Body of pancreas (tissue), 4 donors: ENCODE results near the gene GADD45A.

Experiments
- POLR2A ChIP-seq, 3 donors: fragments of 450-650 bp; IDR thresholded peaks; one replicate each; pipeline ENCODE4 v1.6.1; 2016; ENCODE audit warnings: antibody characterized with exemption in 3 of 3, mild to moderate bottlenecking in 2 of 3
- TF ChIP-seq, protein P1 (sequence below), 7 experiments: fragments of 450-650 bp in 4 of 7; fragments of 200-600 bp in 3 of 7; sonication (generic) in 3 of 7; IDR thresholded peaks; one replicate each; pipeline ENCODE4 v1.5.1; 2016 to 2019; ENCODE audit warnings: antibody characterized with exemption in 7 of 7

GRCh38 chr1:67646145-67647035 is 38.6 kb upstream of the GADD45A start:
- TF ChIP-seq, protein P1, sequence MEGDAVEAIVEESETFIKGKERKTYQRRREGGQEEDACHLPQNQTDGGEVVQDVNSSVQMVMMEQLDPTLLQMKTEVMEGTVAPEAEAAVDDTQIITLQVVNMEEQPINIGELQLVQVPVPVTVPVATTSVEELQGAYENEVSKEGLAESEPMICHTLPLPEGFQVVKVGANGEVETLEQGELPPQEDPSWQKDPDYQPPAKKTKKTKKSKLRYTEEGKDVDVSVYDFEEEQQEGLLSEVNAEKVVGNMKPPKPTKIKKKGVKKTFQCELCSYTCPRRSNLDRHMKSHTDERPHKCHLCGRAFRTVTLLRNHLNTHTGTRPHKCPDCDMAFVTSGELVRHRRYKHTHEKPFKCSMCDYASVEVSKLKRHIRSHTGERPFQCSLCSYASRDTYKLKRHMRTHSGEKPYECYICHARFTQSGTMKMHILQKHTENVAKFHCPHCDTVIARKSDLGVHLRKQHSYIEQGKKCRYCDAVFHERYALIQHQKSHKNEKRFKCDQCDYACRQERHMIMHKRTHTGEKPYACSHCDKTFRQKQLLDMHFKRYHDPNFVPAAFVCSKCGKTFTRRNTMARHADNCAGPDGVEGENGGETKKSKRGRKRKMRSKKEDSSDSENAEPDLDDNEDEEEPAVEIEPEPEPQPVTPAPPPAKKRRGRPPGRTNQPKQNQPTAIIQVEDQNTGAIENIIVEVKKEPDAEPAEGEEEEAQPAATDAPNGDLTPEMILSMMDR (IDR thresholded peaks at IDR 0.05) = no peak
- TF ChIP-seq POLR2A (IDR thresholded peaks at IDR 0.05) = no peak
